ENCODE results near the gene TRIP10. TPM values are rescaled to one million over a fixed set of nuclear protein-coding genes. Genes with fewer than 3 reads are reported as not detected.

Gene TRIP10
- total and polyA plus RNA-seq, 2 of the 13 experiments (the other 11 are each of a cell fraction or from before 2014, with no cell fraction given): 32.5 to 33.2 TPM

GRCh38 chr19:6710273-6711077, 29.0 kb upstream of the TRIP10 start (continued):
- TF ChIP-seq ZNF513 (CRISPR knock-in tag; conservative IDR thresholded peaks at IDR 0.05) (no peak), AGO2 (optimal IDR thresholded peaks at IDR 0.05; ENCODE audit: low read depth, low read length) (peak; percentile 99), NRL (CRISPR knock-in tag; IDR thresholded peaks at IDR 0.05; ENCODE audit: borderline replicate concordance) (peak; percentile 28; the same call in 1 of the 2 replicates), EP300 (IDR thresholded peaks at IDR 0.05; ENCODE audit: low read depth in 2 of 2, low read length in 2 of 2) (no peak), EP300 (CRISPR knock-in tag; IDR thresholded peaks at IDR 0.05; ENCODE audit: borderline replicate concordance) (no peak), ZNF674 (CRISPR knock-in tag; IDR thresholded peaks at IDR 0.05; ENCODE audit: low read depth) (no peak), KLF6 (CRISPR knock-in tag; IDR thresholded peaks at IDR 0.05) (no peak), ONECUT2 (CRISPR knock-in tag; IDR thresholded peaks at IDR 0.05) (no peak)
- TF ChIP-seq, protein P1, sequence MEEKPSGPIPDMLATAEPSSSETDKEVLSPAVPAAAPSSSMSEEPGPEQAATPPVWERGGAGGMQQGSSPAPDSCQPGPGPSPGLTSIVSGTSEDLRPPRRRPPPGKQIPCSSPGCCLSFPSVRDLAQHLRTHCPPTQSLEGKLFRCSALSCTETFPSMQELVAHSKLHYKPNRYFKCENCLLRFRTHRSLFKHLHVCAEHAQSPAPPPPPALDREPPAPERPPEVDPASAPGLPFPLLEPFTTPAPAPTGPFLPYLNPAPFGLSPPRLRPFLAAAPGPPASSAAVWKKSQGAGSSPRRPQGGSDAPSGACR (CRISPR knock-in tag; IDR thresholded peaks at IDR 0.05): no peak
- TF ChIP-seq, protein P2, sequence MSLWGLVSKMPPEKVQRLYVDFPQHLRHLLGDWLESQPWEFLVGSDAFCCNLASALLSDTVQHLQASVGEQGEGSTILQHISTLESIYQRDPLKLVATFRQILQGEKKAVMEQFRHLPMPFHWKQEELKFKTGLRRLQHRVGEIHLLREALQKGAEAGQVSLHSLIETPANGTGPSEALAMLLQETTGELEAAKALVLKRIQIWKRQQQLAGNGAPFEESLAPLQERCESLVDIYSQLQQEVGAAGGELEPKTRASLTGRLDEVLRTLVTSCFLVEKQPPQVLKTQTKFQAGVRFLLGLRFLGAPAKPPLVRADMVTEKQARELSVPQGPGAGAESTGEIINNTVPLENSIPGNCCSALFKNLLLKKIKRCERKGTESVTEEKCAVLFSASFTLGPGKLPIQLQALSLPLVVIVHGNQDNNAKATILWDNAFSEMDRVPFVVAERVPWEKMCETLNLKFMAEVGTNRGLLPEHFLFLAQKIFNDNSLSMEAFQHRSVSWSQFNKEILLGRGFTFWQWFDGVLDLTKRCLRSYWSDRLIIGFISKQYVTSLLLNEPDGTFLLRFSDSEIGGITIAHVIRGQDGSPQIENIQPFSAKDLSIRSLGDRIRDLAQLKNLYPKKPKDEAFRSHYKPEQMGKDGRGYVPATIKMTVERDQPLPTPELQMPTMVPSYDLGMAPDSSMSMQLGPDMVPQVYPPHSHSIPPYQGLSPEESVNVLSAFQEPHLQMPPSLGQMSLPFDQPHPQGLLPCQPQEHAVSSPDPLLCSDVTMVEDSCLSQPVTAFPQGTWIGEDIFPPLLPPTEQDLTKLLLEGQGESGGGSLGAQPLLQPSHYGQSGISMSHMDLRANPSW (CRISPR knock-in tag; IDR thresholded peaks at IDR 0.05; ENCODE audit: borderline replicate concordance): no peak

Data from HepG2 (cell line).